Measurements from ENCODE around the gene RDH12.

- TF ChIP-seq PAX5 (IDR thresholded peaks at IDR 0.05; ENCODE audit: insufficient read depth, low read length, severe bottlenecking), result no peak
- TF ChIP-seq TAF1 (IDR thresholded peaks at IDR 0.05; ENCODE audit: low read depth, low read length), result no peak
Measured at GRCh38 chr14:67756496-67756895, 54.8 kb downstream of the RDH12 start.

Measured in GM12891 (cell line).